GM12878 (cell line): ENCODE measurements around the gene DYNC1I2. TPM values are rescaled to one million over a fixed set of nuclear protein-coding genes. Genes with fewer than 3 reads are reported as not detected.

Experiments used
- ATAC-seq: fragments of 200-7000 bp; cut with Tn5 transposase; 3 replicates; pipeline ENCODE4 v1.9.1; 2020; ENCODE audit warnings: mild to moderate bottlenecking, moderate library complexity
- BruUV-seq: library from RNA; stranded (reverse); fragments of 400-500 nt; replicated peaks from 2 replicates; lab custom pipeline; 2021; lab: Mats Ljungman, UMichigan
- CTCF ChIA-PET: fragments of 300-600 bp; sonication (Branson Sonifier 250); formaldehyde crosslinking; extraction: SDS; loops from one replicate; lab custom pipeline; 2021; ENCODE audit warnings: inconsistent platforms; lab: Yijun Ruan, JAX
- POLR2A ChIA-PET: fragments of 350-600 bp; formaldehyde crosslinking; extraction: SDS; loops from one replicate; lab custom pipeline; 2021; ENCODE audit warnings: inconsistent platforms; lab: Charles Lee
- RAD21 ChIA-PET: fragments of 300-600 bp; sonication (Branson Sonifier 250); formaldehyde crosslinking; loops from one replicate; lab custom pipeline; 2023; ENCODE audit warnings: antibody characterized with exemption; ENCODE audit not compliant: unreplicated experiment; lab: Charles Lee
- SMC1A ChIA-PET: fragments of 300-600 bp; sonication (Branson Sonifier 250); formaldehyde crosslinking; loops from one replicate; lab custom pipeline; 2023; ENCODE audit not compliant: unreplicated experiment, uncharacterized antibody; lab: Charles Lee
- DNase-seq: peaks from one replicate; pipeline ENCODE4 v3.0.0-alpha.2; 2011; ENCODE audit warnings: low read depth, low spot score
- FAIRE-seq: peaks from 3 replicates; lab custom pipeline; 2011; peaks lifted over from hg19 to GRCh38; lab: Jason Lieb, UNC
- H2AFZ ChIP-seq: 2 replicates; pipeline ENCODE4 v1.6.0; 2011; ENCODE audit warnings: low read depth, low read length, control low read depth; ENCODE audit not compliant: control insufficient read depth
- H3K27ac ChIP-seq: 2 replicates; pipeline ENCODE4 v1.5.1; 2011; ENCODE audit warnings: control low read depth; ENCODE audit not compliant: control insufficient read depth, insufficient read depth
- H3K27me3 ChIP-seq, 2 experiments: replicated peaks in 1 of 2; 2 replicates each; pipeline versions ENCODE4 v1.6.0 to v1.6.1; 2011; ENCODE audit warnings: low read length in 1 of 2; ENCODE audit not compliant: control insufficient read depth in 2 of 2, insufficient read depth in 2 of 2
- H3K36me3 ChIP-seq, 2 experiments: 2 replicates each; pipeline ENCODE4 v1.5.1; 2011; ENCODE audit warnings: low read length in 1 of 2; ENCODE audit not compliant: control insufficient read depth in 2 of 2, insufficient read depth in 2 of 2
- H3K4me1 ChIP-seq: 2 replicates; pipeline ENCODE4 v1.6.1; 2011; ENCODE audit warnings: mild to moderate bottlenecking, low read length, moderate library complexity, mixed read lengths; ENCODE audit not compliant: control insufficient read depth, insufficient read depth
- H3K4me2 ChIP-seq: 2 replicates; pipeline ENCODE4 v1.6.0; 2011; ENCODE audit warnings: control low read depth; ENCODE audit not compliant: control insufficient read depth, insufficient read depth
- H3K4me3 ChIP-seq: fragments of 200-600 bp; sonication (generic); 2 replicates; pipeline ENCODE4 v1.5.1; 2016
- H3K79me2 ChIP-seq: 2 replicates; pipeline ENCODE4 v1.6.0; 2011; ENCODE audit warnings: low read length; ENCODE audit not compliant: control insufficient read depth, insufficient read depth
- H3K9ac ChIP-seq: 2 replicates; pipeline ENCODE4 v1.8.0; 2011; ENCODE audit warnings: low read length, control low read depth, mixed read lengths; ENCODE audit not compliant: control insufficient read depth, insufficient read depth
- H3K9me3 ChIP-seq: replicated peaks from 3 replicates; pipeline ENCODE4 v1.5.1; 2011; ENCODE audit warnings: mild to moderate bottlenecking, low read length; ENCODE audit not compliant: control insufficient read depth, insufficient read depth
- H4K20me1 ChIP-seq: 2 replicates; pipeline ENCODE4 v1.6.0; 2011; ENCODE audit not compliant: control insufficient read depth, insufficient read depth
- FOS ChIP-seq: IDR thresholded peaks from 3 replicates; pipeline ENCODE4 v1.6.1; 2011; ENCODE audit warnings: borderline replicate concordance; ENCODE audit not compliant: insufficient read length; ENCODE audit errors: extremely low read depth
- MLLT1 ChIP-seq: fragments of 450-650 bp; IDR thresholded peaks from 2 replicates; pipeline ENCODE4 v1.6.1; 2016; ENCODE audit warnings: mild to moderate bottlenecking
- MXI1 ChIP-seq: fragments of 150-350 bp; IDR thresholded peaks from 2 replicates; pipeline ENCODE4 v1.6.1; 2011; ENCODE audit warnings: low read depth, mild to moderate bottlenecking, inconsistent platforms, low read length, improper control_type of control experiment
- SKIL ChIP-seq: fragments of 450-650 bp; IDR thresholded peaks from 2 replicates; pipeline ENCODE4 v1.6.1; 2017; ENCODE audit warnings: mild to moderate bottlenecking, low read depth, inconsistent platforms; ENCODE audit not compliant: poor library complexity, severe bottlenecking
- SMAD5 ChIP-seq: IDR thresholded peaks from 2 replicates; pipeline ENCODE4 v1.6.1; 2016; ENCODE audit warnings: antibody characterized with exemption, low read depth
- SMC3 ChIP-seq: IDR thresholded peaks from 2 replicates; pipeline ENCODE4 v1.6.1; 2011; ENCODE audit warnings: low read length, improper control_type of control experiment, borderline replicate concordance
- WGBS: methylation state at CpG from one replicate; pipeline ENCODE4 v1.1.6; 2016; ENCODE audit warnings: low lambda C conversion rate; ENCODE audit not compliant: insufficient replicate concordance, insufficient coverage; ENCODE audit errors: missing lambda C conversion rate; 5-methylcytosine and 5-hydroxymethylcytosine counted together
- in situ Hi-C: fragments of 300-500 bp; cut with MboI; formaldehyde crosslinking; loops from 9 replicates; pipeline ENCODE4 v1.14.3; 2018; ENCODE audit warnings: mixed read lengths
- intact Hi-C: fragments of 100-400 bp; cut with micrococcal nuclease; formaldehyde crosslinking; loops from one replicate; pipeline ENCODE4 v1.14.2; 2022; ENCODE audit not compliant: unreplicated experiment
- polyA plus RNA-seq, 11 experiments: library from polyadenylated mRNA; depleted of rRNA in 4 of 11; unstranded in 6 of 11; stranded (reverse) in 5 of 11; fragments of >200 nt; fragmentation: Nextera tagmentation in 4 of 11; fragmentation: Illumina TruSeq in 1 of 11; extraction: Ambion mirVana in 4 of 11; extraction: Trizol in 1 of 11; gene quantifications; 1 replicate in 1 of 11; 2 replicates in 10 of 11; pipeline versions ENCODE4 v1.2.1 to v1.2.3, GENCODE V29; 2011 to 2016; ENCODE audit warnings: inconsistent platforms in 2 of 11, missing spikeins in 2 of 11, low read depth in 1 of 11
- total RNA-seq, 4 experiments: library from RNA; depleted of rRNA in 3 of 4; stranded (reverse); fragments of >200 nt in 3 of 4; fragmentation: Illumina TruSeq in 1 of 4; extraction: Trizol in 1 of 4; gene quantifications; 2 replicates each; pipeline versions ENCODE4 v1.2.1 to v1.2.3, GENCODE V29; 2013 to 2021

DYNC1I2 gene
- total and polyA plus RNA-seq, 10 of the 15 experiments (the other 5 are each of a cell fraction or from before 2014, with no cell fraction given), result 39.9 to 113 (median 53.5) TPM

GRCh38 chr2:171787333-171788072 is 100.2 kb downstream of the DYNC1I2 start:
- 98% methylated on average over 11 of the region's 11 CpGs for WGBS
- BruUV-seq, result no TSS peak
- no peak overlapping the region for H3K27ac ChIP-seq
- H2AFZ ChIP-seq, result no peak overlapping the region
- intact Hi-C loops (no loop called here), in situ Hi-C loops (no loop called here)
- DNase-seq (no peak), ATAC-seq (no peak), FAIRE-seq (no peak)
- no peak overlapping the region for H3K4me3 ChIP-seq
- H3K79me2 ChIP-seq, result no peaks in the 10 kb centered on the region
- SMC1A ChIA-PET, result interaction anchor here (0.8 to 1.0 kb wide), 2 partner anchors 14 to 187 kb away, joined by 3 read pairs; no protein-coding TSS in a partner anchor
- H3K4me1 ChIP-seq, result no peaks in the 10 kb centered on the region
- H3K9me3 ChIP-seq, result no peaks in the 10 kb centered on the region
- TF ChIP-seq MXI1 (no peak), SKIL (no peak), SMAD5 (no peak), SMC3 (no peak), MLLT1 (no peak), FOS (no peak)
- no peak overlapping the region for H3K4me2 ChIP-seq
- H3K27me3 ChIP-seq, result no peaks in the 10 kb centered on the region; a peak in 1 of 4 replicates
- POLR2A ChIA-PET, result no interaction called here
- no peak overlapping the region for H3K9ac ChIP-seq
- peaks cover 12 to 25% of the 10 kb centered on the region in 2 experiments for H3K36me3 ChIP-seq
- H4K20me1 ChIP-seq, result no peaks in the 10 kb centered on the region
- RAD21 ChIA-PET, result no interaction called here
- CTCF ChIA-PET, result interaction anchor here (0.7 to 2.2 kb wide), 2 partner anchors 25 to 318 kb away, joined by 3 to 7 read pairs; no protein-coding TSS in a partner anchor
